Dendritic cell treated with granulocyte-macrophage colony-stimulating factor and Interleukin-4, amounts not matched to agents 40 ng/mL and 50 ng/mL, for 4 days (primary cell): Measurements from ENCODE around the gene ABL2.

Source experiments
- H3K27ac Mint-ChIP-seq: one replicate; pipeline ENCODE4 v1.8.0; 2022; ENCODE audit warnings: mild to moderate bottlenecking, mixed read lengths
- H3K27me3 Mint-ChIP-seq: one replicate; pipeline ENCODE4 v1.8.0; 2022; ENCODE audit warnings: mild to moderate bottlenecking, mixed read lengths
- H3K36me3 Mint-ChIP-seq: one replicate; pipeline ENCODE4 v1.8.0; 2022; ENCODE audit warnings: low read depth, mixed read lengths
- H3K4me1 Mint-ChIP-seq: one replicate; pipeline ENCODE4 v1.8.0; 2022; ENCODE audit warnings: low read depth, mixed read lengths
- H3K4me3 Mint-ChIP-seq: one replicate; pipeline ENCODE4 v1.8.0; 2022; ENCODE audit warnings: mild to moderate bottlenecking, moderate library complexity, mixed read lengths
- H3K9me3 Mint-ChIP-seq: one replicate; pipeline ENCODE4 v1.8.0; 2022; ENCODE audit warnings: mixed read lengths
- intact Hi-C: fragments of 100-400 bp; cut with micrococcal nuclease; formaldehyde crosslinking; loops from one replicate; pipeline ENCODE4 v1.15.0; 2022

Gene ABL2

GRCh38 chr1:179082333-179082998 lies 147.0 kb downstream of the ABL2 start:
- H3K4me3 Mint-ChIP-seq, result peak overlapping the region; percentile 92
- H3K27me3 Mint-ChIP-seq, result no peaks in the 10 kb centered on the region
- no peaks in the 10 kb centered on the region for H3K9me3 Mint-ChIP-seq
- H3K27ac Mint-ChIP-seq, result peak overlapping the region; percentile 89
- intact Hi-C loops, result loop anchor here (5.0 kb wide), 2 partner anchors 110 to 540 kb away; no protein-coding TSS in a partner anchor
- peaks cover 53% of the 10 kb centered on the region for H3K36me3 Mint-ChIP-seq
- H3K4me1 Mint-ChIP-seq, result peaks cover 48% of the 10 kb centered on the region

GRCh38 chr1:179081687-179082332 lies 147.7 kb downstream of the ABL2 start, which contains the start of gene TOR3A:
TSS of gene TOR3A (plus strand) at chr1:179082070. CDS start at chr1:179082129, 59 bp downstream.
- Mint-ChIP-seq H3K4me1 (peaks cover 41% of the 10 kb centered on the region), H3K4me3 (peak within 1 kb of the TSS; percentile 92), H3K9me3 (no peaks in the 10 kb centered on the region), H3K27ac (peak within 1 kb of the TSS; percentile 89), H3K27me3 (no peaks in the 10 kb centered on the region), H3K36me3 (peaks cover 47% of the 10 kb centered on the region)
- intact Hi-C loops, result loop anchor here (2.0 to 5.0 kb wide), 3 partner anchors 110 to 540 kb away; no protein-coding TSS in a partner anchor

GRCh38 chr1:179080866-179081686 lies 148.4 kb downstream of the ABL2 start:
- Mint-ChIP-seq H3K36me3 (peaks cover 40% of the 10 kb centered on the region), H3K9me3 (no peaks in the 10 kb centered on the region), H3K27me3 (no peaks in the 10 kb centered on the region), H3K27ac (peak overlapping the region; percentile 89), H3K4me1 (peaks cover 39% of the 10 kb centered on the region), H3K4me3 (peak overlapping the region; percentile 92)
- intact Hi-C loops, result loop anchor here (2.0 to 5.0 kb wide), 3 partner anchors 111 to 539 kb away; no protein-coding TSS in a partner anchor

- H3K36me3 Mint-ChIP-seq, result peaks cover 33% of the 10 kb centered on the region
- H3K4me1 Mint-ChIP-seq, result peaks cover 22% of the 10 kb centered on the region
- intact Hi-C loops, result loop anchor here (1.0 kb wide), 1 partner anchor 290 kb away; no protein-coding TSS in a partner anchor
- H3K27ac Mint-ChIP-seq, result no peak overlapping the region
- H3K27me3 Mint-ChIP-seq, result no peaks in the 10 kb centered on the region
- no peaks in the 10 kb centered on the region for H3K9me3 Mint-ChIP-seq
- H3K4me3 Mint-ChIP-seq, result no peak overlapping the region
Observed at GRCh38 chr1:179079113-179079761, 150.2 kb downstream of the ABL2 start.

GRCh38 chr1:179077396-179077795 lies 152.1 kb downstream of the ABL2 start:
- intact Hi-C loops, result no loop called here
- peaks cover 15% of the 10 kb centered on the region for H3K4me1 Mint-ChIP-seq
- no peak overlapping the region for H3K4me3 Mint-ChIP-seq
- H3K27me3 Mint-ChIP-seq, result no peaks in the 10 kb centered on the region
- no peaks in the 10 kb centered on the region for H3K9me3 Mint-ChIP-seq
- no peak overlapping the region for H3K27ac Mint-ChIP-seq
- H3K36me3 Mint-ChIP-seq, result peaks cover 38% of the 10 kb centered on the region

GRCh38 chr1:179066471-179066870 lies 163.0 kb downstream of the ABL2 start:
- no peak overlapping the region for H3K4me3 Mint-ChIP-seq
- H3K36me3 Mint-ChIP-seq, result peaks cover 77% of the 10 kb centered on the region
- no peaks in the 10 kb centered on the region for H3K27me3 Mint-ChIP-seq
- intact Hi-C loops, result no loop called here
- no peak overlapping the region for H3K27ac Mint-ChIP-seq
- H3K4me1 Mint-ChIP-seq, result no peaks in the 10 kb centered on the region
- H3K9me3 Mint-ChIP-seq, result no peaks in the 10 kb centered on the region

- H3K9me3 Mint-ChIP-seq, result no peaks in the 10 kb centered on the region
- peaks cover 13% of the 10 kb centered on the region for H3K4me1 Mint-ChIP-seq
- intact Hi-C loops, result no loop called here
- no peak overlapping the region for H3K4me3 Mint-ChIP-seq
- no peaks in the 10 kb centered on the region for H3K27me3 Mint-ChIP-seq
- no peak overlapping the region for H3K27ac Mint-ChIP-seq
- H3K36me3 Mint-ChIP-seq, result peaks cover 65% of the 10 kb centered on the region
Observed at GRCh38 chr1:179061360-179062282, 167.9 kb downstream of the ABL2 start.

GRCh38 chr1:179058487-179059483 lies 170.7 kb downstream of the ABL2 start:
- H3K4me1 Mint-ChIP-seq, result peaks cover 13% of the 10 kb centered on the region
- peaks cover 61% of the 10 kb centered on the region for H3K36me3 Mint-ChIP-seq
- intact Hi-C loops, result no loop called here
- H3K27me3 Mint-ChIP-seq, result no peaks in the 10 kb centered on the region
- peaks cover 8% of the 10 kb centered on the region for H3K9me3 Mint-ChIP-seq
- peak overlapping the region; percentile 1 for H3K27ac Mint-ChIP-seq
- no peak overlapping the region for H3K4me3 Mint-ChIP-seq

- H3K27me3 Mint-ChIP-seq, result no peaks in the 10 kb centered on the region
- H3K9me3 Mint-ChIP-seq, result peaks cover 8% of the 10 kb centered on the region
- H3K36me3 Mint-ChIP-seq, result peaks cover 49% of the 10 kb centered on the region
- H3K4me1 Mint-ChIP-seq, result peaks cover 21% of the 10 kb centered on the region
- no peak overlapping the region for H3K4me3 Mint-ChIP-seq
- intact Hi-C loops, result no loop called here
- H3K27ac Mint-ChIP-seq, result no peak overlapping the region
Observed at GRCh38 chr1:179055937-179056336, 173.5 kb downstream of the ABL2 start.

- no peaks in the 10 kb centered on the region for H3K27me3 Mint-ChIP-seq
- peaks cover 51% of the 10 kb centered on the region for H3K36me3 Mint-ChIP-seq
- H3K4me1 Mint-ChIP-seq, result peaks cover 10% of the 10 kb centered on the region
- H3K27ac Mint-ChIP-seq, result no peak overlapping the region
- peaks cover 8% of the 10 kb centered on the region for H3K9me3 Mint-ChIP-seq
- no peak overlapping the region for H3K4me3 Mint-ChIP-seq
- intact Hi-C loops, result no loop called here
Observed at GRCh38 chr1:179053486-179053885, 176.0 kb downstream of the ABL2 start.

- peaks cover 8% of the 10 kb centered on the region for H3K4me1 Mint-ChIP-seq
- no peak overlapping the region for H3K4me3 Mint-ChIP-seq
- H3K27me3 Mint-ChIP-seq, result no peaks in the 10 kb centered on the region
- H3K9me3 Mint-ChIP-seq, result peaks cover 8% of the 10 kb centered on the region
- intact Hi-C loops, result no loop called here
- peaks cover 47% of the 10 kb centered on the region for H3K36me3 Mint-ChIP-seq
- H3K27ac Mint-ChIP-seq, result no peak overlapping the region
Observed at GRCh38 chr1:179052776-179053175, 176.7 kb downstream of the ABL2 start.
